ENCODE data around the gene WRAP73. TPM values are rescaled to one million over a fixed set of nuclear protein-coding genes. Genes with fewer than 3 reads are reported as not detected.

The WRAP73 gene
- total and polyA plus RNA-seq, 3 experiments from 2014 or later = 26.1 to 33.8 (median 30.7) TPM

- Mint-ChIP-seq H3K27ac (peak overlapping the region in 1 of 8 donors; percentile 78), H3K9me3 (no peaks in the 10 kb centered on the region), H3K4me3 (no peak overlapping the region), H3K4me1 (peaks cover 2 to 12% (median 6%) of the 10 kb centered on the region in 3 donors), H3K36me3 (peaks cover 0 to 1% (median 0%) of the 10 kb centered on the region in 3 donors), H3K27me3 (peaks cover 4 to 11% of the 10 kb centered on the region in 2 donors)
- DNase-seq = no peak
- H3K9me3 ChIP-seq (ENCODE audit: low read length) = no peaks in the 10 kb centered on the region
- H3K4me3 ChIP-seq (ENCODE audit: low read length) = no peak overlapping the region
- no peak overlapping the region for H3K27ac ChIP-seq (ENCODE audit: low read depth, low read length)
- H3K27me3 ChIP-seq (ENCODE audit: insufficient read depth, low read length, poor library complexity, severe bottlenecking) = no peaks in the 10 kb centered on the region
- H3K36me3 ChIP-seq (ENCODE audit: insufficient read depth, low read length) = no peaks in the 10 kb centered on the region
- ChIA-PET CTCF (no interaction called here), POLR2A (no interaction called here)
- peaks cover 6% of the 10 kb centered on the region for H3K4me1 ChIP-seq (ENCODE audit: insufficient read depth, low read length)
Observed at GRCh38 chr1:3679799-3680453, 30.0 kb upstream of the WRAP73 start.

GRCh38 chr1:3679098-3679555 is 29.2 kb upstream of the WRAP73 start:
- Mint-ChIP-seq H3K4me1 (peaks cover 2 to 12% (median 6%) of the 10 kb centered on the region in 3 donors), H3K36me3 (peaks cover 0 to 1% (median 0%) of the 10 kb centered on the region in 3 donors), H3K9me3 (no peaks in the 10 kb centered on the region), H3K4me3 (no peak overlapping the region), H3K27me3 (peaks cover 4 to 11% of the 10 kb centered on the region in 2 donors), H3K27ac (peak overlapping the region in 2 of 8 donors; percentile 11 to 32)
- Histone ChIP-seq H3K9me3 (ENCODE audit: low read length) (no peaks in the 10 kb centered on the region), H3K4me1 (ENCODE audit: insufficient read depth, low read length) (peaks cover 6% of the 10 kb centered on the region), H3K27ac (ENCODE audit: low read depth, low read length) (no peak overlapping the region), H3K27me3 (ENCODE audit: insufficient read depth, low read length, poor library complexity, severe bottlenecking) (no peaks in the 10 kb centered on the region), H3K4me3 (ENCODE audit: low read length) (no peak overlapping the region), H3K36me3 (ENCODE audit: insufficient read depth, low read length) (no peaks in the 10 kb centered on the region)
- ChIA-PET CTCF (no interaction called here), POLR2A (no interaction called here)
- DNase-seq = no peak

- Histone ChIP-seq H3K4me1 (ENCODE audit: insufficient read depth, low read length) (peaks cover 6% of the 10 kb centered on the region), H3K27ac (ENCODE audit: low read depth, low read length) (no peak overlapping the region), H3K4me3 (ENCODE audit: low read length) (no peak overlapping the region), H3K9me3 (ENCODE audit: low read length) (no peaks in the 10 kb centered on the region), H3K27me3 (ENCODE audit: insufficient read depth, low read length, poor library complexity, severe bottlenecking) (no peaks in the 10 kb centered on the region), H3K36me3 (ENCODE audit: insufficient read depth, low read length) (no peaks in the 10 kb centered on the region)
- H3K4me3 Mint-ChIP-seq = no peak overlapping the region
- H3K36me3 Mint-ChIP-seq = peaks cover 0 to 1% (median 0%) of the 10 kb centered on the region in 3 donors
- ChIA-PET CTCF (no interaction called here), POLR2A (no interaction called here)
- H3K4me1 Mint-ChIP-seq = peaks cover 3 to 14% (median 7%) of the 10 kb centered on the region in 3 donors
- H3K27ac Mint-ChIP-seq = no peak overlapping the region
- no peaks in the 10 kb centered on the region for H3K9me3 Mint-ChIP-seq
- peaks cover 3 to 14% of the 10 kb centered on the region in 2 donors for H3K27me3 Mint-ChIP-seq
- no peak for DNase-seq
Observed at GRCh38 chr1:3678361-3679097, 28.6 kb upstream of the WRAP73 start.

DNA sequence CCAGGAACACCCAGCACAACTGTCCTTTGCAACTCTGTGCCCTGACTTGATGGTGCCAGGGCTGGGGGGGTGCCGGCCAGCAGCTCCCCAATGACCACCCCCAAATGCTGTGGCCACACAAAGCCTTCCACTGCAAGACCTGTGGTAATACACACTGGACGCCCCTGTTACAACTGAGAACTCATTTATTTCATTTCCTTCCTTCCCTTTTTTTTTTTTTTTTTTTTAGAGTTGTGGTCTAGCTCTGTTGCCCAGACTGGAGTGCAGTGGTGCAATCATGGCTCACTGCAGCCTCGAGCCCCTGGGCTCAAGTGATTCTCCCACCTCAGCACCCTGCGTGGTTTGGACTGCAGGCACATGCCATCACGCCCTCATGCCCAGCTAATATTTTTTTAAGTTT is 27.6 kb upstream of the WRAP73 start:
- H3K4me3 Mint-ChIP-seq = peak overlapping the region in 1 of 7 donors; percentile 8
- H3K36me3 Mint-ChIP-seq = peaks cover 0 to 1% (median 0%) of the 10 kb centered on the region in 3 donors

DNA sequence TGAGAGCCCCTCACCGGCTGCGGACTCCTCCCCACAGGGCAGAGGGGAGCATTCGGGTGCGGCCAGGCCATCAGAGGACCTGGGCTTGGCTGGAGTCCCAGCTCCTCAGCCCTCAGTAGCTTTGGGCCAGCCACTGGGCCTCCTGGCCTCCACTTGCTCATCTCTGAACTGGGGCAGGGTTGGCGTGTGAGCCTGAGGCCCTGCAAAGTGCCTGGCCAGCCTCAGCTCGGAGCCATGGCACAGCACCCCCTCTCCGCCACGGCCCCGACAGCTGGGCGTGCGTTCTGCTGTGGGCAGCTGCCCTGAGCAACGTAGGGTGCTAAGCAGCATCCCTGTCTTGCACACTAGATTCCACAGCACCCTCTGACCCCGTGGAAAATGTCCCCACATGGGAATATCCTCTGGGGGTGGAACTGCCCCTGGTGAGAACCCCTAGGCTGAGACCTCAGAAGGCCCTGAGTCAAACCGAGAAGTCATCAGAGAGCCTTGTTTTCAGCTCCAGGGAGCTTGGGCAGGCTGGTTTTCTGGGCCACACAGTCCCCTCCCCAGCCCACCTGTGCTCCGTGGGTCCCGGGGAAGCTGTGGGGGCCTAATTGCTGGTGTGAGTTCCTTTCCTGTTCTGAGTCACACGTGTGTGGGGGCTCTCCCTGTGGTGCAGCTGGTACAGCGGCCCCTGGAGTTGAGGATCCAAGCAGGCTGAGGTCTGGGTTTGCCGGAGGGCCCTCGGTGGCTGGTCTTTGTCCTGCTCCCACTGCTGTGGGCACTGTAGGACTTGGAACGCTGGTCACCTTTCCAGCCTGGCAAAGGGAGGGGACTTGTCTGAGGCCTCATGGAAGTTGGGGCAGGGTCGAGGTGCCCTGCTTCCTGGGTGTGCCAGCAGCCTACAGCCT is 26.9 kb upstream of the WRAP73 start:
- Histone ChIP-seq H3K9me3 (ENCODE audit: low read length) (no peaks in the 10 kb centered on the region), H3K27me3 (ENCODE audit: insufficient read depth, low read length, poor library complexity, severe bottlenecking) (no peaks in the 10 kb centered on the region), H3K4me1 (ENCODE audit: insufficient read depth, low read length) (peaks cover 6% of the 10 kb centered on the region), H3K36me3 (ENCODE audit: insufficient read depth, low read length) (no peaks in the 10 kb centered on the region), H3K27ac (ENCODE audit: low read depth, low read length) (no peak overlapping the region), H3K4me3 (ENCODE audit: low read length) (no peak overlapping the region)
- ChIA-PET POLR2A (no interaction called here), CTCF (no interaction called here)
- Mint-ChIP-seq H3K27ac (no peak overlapping the region), H3K4me3 (no peak overlapping the region), H3K36me3 (peaks cover 0 to 1% (median 0%) of the 10 kb centered on the region in 3 donors), H3K27me3 (peaks cover 7 to 19% of the 10 kb centered on the region in 2 donors), H3K9me3 (no peaks in the 10 kb centered on the region), H3K4me1 (peaks cover 7 to 18% (median 11%) of the 10 kb centered on the region in 3 donors)
- no peak for DNase-seq

More for the DNA sequence above, 27.6 kb upstream of the WRAP73 start:
- Mint-ChIP-seq H3K27me3 (peaks cover 7 to 12% of the 10 kb centered on the region in 2 donors), H3K9me3 (no peaks in the 10 kb centered on the region), H3K4me1 (peaks cover 7 to 18% (median 11%) of the 10 kb centered on the region in 3 donors), H3K27ac (peak overlapping the region in 2 of 8 donors; percentile 37 to 43)
- Histone ChIP-seq H3K4me3 (ENCODE audit: low read length) (no peak overlapping the region), H3K36me3 (ENCODE audit: insufficient read depth, low read length) (no peaks in the 10 kb centered on the region), H3K9me3 (ENCODE audit: low read length) (no peaks in the 10 kb centered on the region), H3K27me3 (ENCODE audit: insufficient read depth, low read length, poor library complexity, severe bottlenecking) (no peaks in the 10 kb centered on the region), H3K4me1 (ENCODE audit: insufficient read depth, low read length) (peaks cover 6% of the 10 kb centered on the region), H3K27ac (ENCODE audit: low read depth, low read length) (no peak overlapping the region)
- no peak for DNase-seq
- CTCF ChIA-PET = no interaction called here
- POLR2A ChIA-PET = no interaction called here

DNA sequence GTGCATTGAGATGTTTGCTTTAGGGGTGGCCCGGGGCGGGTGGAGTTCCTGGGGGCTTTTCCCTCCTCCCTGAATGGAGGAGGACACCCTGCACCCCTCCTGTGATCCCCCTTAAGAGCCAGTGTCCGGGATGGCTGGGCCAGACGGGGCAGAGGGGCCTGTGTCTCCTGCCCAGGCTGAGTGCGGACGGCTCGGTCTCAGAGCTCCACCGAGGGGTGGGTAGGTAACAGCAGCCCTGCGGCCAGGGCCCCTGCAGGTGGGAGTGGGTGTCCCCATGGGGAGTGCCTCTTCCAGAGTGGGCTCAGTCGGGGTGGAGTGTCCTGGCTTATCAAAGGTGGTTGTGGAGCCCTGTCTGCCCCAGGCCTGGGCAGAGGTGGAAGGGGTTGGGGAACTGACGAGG is 25.5 kb upstream of the WRAP73 start:
- Mint-ChIP-seq H3K9me3 (no peaks in the 10 kb centered on the region), H3K27ac (no peak overlapping the region), H3K4me3 (no peak overlapping the region), H3K36me3 (peaks cover 0 to 1% (median 0%) of the 10 kb centered on the region in 3 donors), H3K4me1 (peaks cover 7 to 18% (median 11%) of the 10 kb centered on the region in 3 donors), H3K27me3 (peaks cover 7 to 24% of the 10 kb centered on the region in 2 donors)
- Histone ChIP-seq H3K27ac (ENCODE audit: low read depth, low read length) (no peak overlapping the region), H3K9me3 (ENCODE audit: low read length) (no peaks in the 10 kb centered on the region), H3K36me3 (ENCODE audit: insufficient read depth, low read length) (no peaks in the 10 kb centered on the region), H3K27me3 (ENCODE audit: insufficient read depth, low read length, poor library complexity, severe bottlenecking) (no peaks in the 10 kb centered on the region), H3K4me1 (ENCODE audit: insufficient read depth, low read length) (peaks cover 6% of the 10 kb centered on the region), H3K4me3 (ENCODE audit: low read length) (no peak overlapping the region)
- no peak for DNase-seq
- ChIA-PET POLR2A (no interaction called here), CTCF (no interaction called here)

DNA sequence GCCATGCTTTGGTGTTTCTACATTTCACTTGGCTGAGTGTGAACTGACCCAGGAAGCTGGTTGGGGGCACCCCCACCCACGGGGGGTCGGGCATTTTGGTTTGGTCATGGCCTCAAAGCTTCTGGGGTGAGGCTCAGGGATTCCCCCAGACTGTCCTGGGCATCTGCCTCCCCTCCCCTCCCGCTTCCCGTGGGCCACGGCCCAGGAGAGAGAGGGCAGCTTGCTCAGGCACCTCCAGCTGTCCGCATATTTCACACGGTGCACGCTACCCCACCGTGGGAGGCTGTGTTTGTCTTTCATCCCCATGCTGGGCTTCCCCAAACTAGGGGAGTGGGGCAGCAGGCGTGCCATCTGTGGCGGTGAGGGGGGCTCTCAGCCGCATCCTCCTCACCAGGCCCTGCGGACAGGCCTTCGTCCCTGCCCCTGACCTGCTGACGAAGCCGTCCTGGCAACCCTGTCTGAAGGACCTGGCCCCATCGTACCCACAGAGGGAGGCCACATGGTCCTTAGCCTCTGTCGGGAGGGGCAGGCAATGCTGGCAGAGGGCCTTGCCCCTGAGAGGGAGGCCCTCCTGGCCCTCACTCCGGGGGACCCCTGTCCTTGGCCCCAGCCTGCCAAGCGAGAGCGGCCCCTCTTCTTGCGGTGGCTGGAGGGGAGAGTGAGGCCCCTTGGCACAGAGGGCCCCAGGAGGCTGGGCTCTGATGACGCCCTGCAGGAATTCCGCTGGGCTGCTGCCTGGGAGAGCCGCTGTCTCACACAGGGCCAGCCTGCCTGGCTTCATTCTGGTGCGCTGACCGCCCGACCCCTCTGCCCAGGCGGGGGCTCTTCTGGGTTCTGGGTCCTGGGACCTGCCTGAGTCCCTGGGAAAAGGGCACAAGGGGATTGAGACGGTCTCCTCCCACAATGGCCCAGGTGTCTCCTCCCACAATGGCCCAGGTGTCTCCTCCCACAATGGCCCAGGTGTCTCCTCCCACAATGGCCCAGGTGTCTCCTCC is 24.5 kb upstream of the WRAP73 start:
- DNase-seq = no peak
- Histone ChIP-seq H3K36me3 (ENCODE audit: insufficient read depth, low read length) (no peaks in the 10 kb centered on the region), H3K4me1 (ENCODE audit: insufficient read depth, low read length) (peaks cover 4% of the 10 kb centered on the region), H3K9me3 (ENCODE audit: low read length) (no peaks in the 10 kb centered on the region), H3K27ac (ENCODE audit: low read depth, low read length) (no peak overlapping the region), H3K4me3 (ENCODE audit: low read length) (no peak overlapping the region), H3K27me3 (ENCODE audit: insufficient read depth, low read length, poor library complexity, severe bottlenecking) (no peaks in the 10 kb centered on the region)
- ChIA-PET POLR2A (no interaction called here), CTCF (no interaction called here)
- Mint-ChIP-seq H3K4me1 (peaks cover 5 to 18% (median 11%) of the 10 kb centered on the region in 3 donors), H3K27ac (no peak overlapping the region), H3K4me3 (no peak overlapping the region), H3K36me3 (peaks cover 0 to 1% (median 0%) of the 10 kb centered on the region in 3 donors), H3K9me3 (no peaks in the 10 kb centered on the region), H3K27me3 (peaks cover 6 to 26% of the 10 kb centered on the region in 2 donors)
